GM21390 (cell line): Measurements from ENCODE around the gene MAOA.

ENCODE experiments used
- ATAC-seq: cut with Tn5 transposase; IDR thresholded peaks from one replicate; pipeline ENCODE4 v1.9.1; 2021; ENCODE audit not compliant: unreplicated experiment

The MAOA gene

GRCh38 chrX:43745938-43746721, 90.0 kb downstream of the MAOA start:
- no peak for ATAC-seq

- no peak for ATAC-seq
Observed at GRCh38 chrX:43747476-43747875, 91.4 kb downstream of the MAOA start.

- no peak for ATAC-seq
Observed at GRCh38 chrX:43750248-43750676, 94.2 kb downstream of the MAOA start.

GRCh38 chrX:43753637-43754036, 97.5 kb downstream of the MAOA start:
- ATAC-seq, result no peak

GRCh38 chrX:43756076-43756475, 100.0 kb downstream of the MAOA start:
- no peak for ATAC-seq

- ATAC-seq, result no peak
Observed at GRCh38 chrX:43758044-43758443, 101.9 kb downstream of the MAOA start.

GRCh38 chrX:43785930-43786591, 130.0 kb downstream of the MAOA start:
- ATAC-seq, result no peak
